Epithelial cell of proximal tubule (primary cell): ENCODE measurements around the gene LRMDA. TPM values are rescaled to one million over a fixed set of nuclear protein-coding genes. Genes with fewer than 3 reads are reported as not detected.

ENCODE experiments used
- DNase-seq: peaks from one replicate; pipeline ENCODE4 v3.0.0-alpha.2; 2011; ENCODE audit warnings: low read depth
- H3K4me3 ChIP-seq: 2 replicates; pipeline ENCODE4 v1.5.1; 2011; ENCODE audit warnings: low read depth, mild to moderate bottlenecking, low read length
- CTCF ChIP-seq: conservative IDR thresholded peaks from 2 replicates; pipeline ENCODE4 v1.5.1; 2012; ENCODE audit warnings: low read depth, mild to moderate bottlenecking, low read length
- total RNA-seq: library from RNA; depleted of rRNA; stranded (reverse); fragments of >200 nt; gene quantifications from 2 replicates; pipeline ENCODE4 v1.2.3, GENCODE V29; 2015

Gene LRMDA
- total RNA-seq, 1 donor from 2014 or later, result 0.75 TPM

GRCh38 chr10:75452997-75453396 is 21.6 kb downstream of the LRMDA start:
- no peak for TF ChIP-seq CTCF
- no peak for DNase-seq

GRCh38 chr10:75456122-75456521 is 24.7 kb downstream of the LRMDA start:
- DNase-seq, result no peak
- TF ChIP-seq CTCF, result no peak
- no peak overlapping the region for H3K4me3 ChIP-seq

More at GRCh38 chr10:75452997-75453396, 21.6 kb downstream of the LRMDA start:
- no peak overlapping the region for H3K4me3 ChIP-seq

- DNase-seq, result no peak
- H3K4me3 ChIP-seq, result no peak overlapping the region
- TF ChIP-seq CTCF, result no peak
Measured at GRCh38 chr10:75460059-75460458, 28.6 kb downstream of the LRMDA start.

- no peak for TF ChIP-seq CTCF
- DNase-seq, result no peak
- H3K4me3 ChIP-seq, result no peak overlapping the region
Measured at GRCh38 chr10:75461672-75462649, 30.5 kb downstream of the LRMDA start.

GRCh38 chr10:75462865-75463264 is 31.4 kb downstream of the LRMDA start:
- H3K4me3 ChIP-seq, result no peak overlapping the region
- no peak for DNase-seq
- no peak for TF ChIP-seq CTCF

- no peak for TF ChIP-seq CTCF
- DNase-seq, result no peak
- H3K4me3 ChIP-seq, result no peak overlapping the region
Measured at GRCh38 chr10:75464478-75465449, 33.3 kb downstream of the LRMDA start.
